A172 (cell line): ENCODE results near the gene BCL2L1. TPM values are rescaled to one million over a fixed set of nuclear protein-coding genes. Genes with fewer than 3 reads are reported as not detected.

Experiments
- DNase-seq: peaks from one replicate; pipeline ENCODE4 v3.0.0-alpha.2; 2015; ENCODE audit warnings: low spot score
- total RNA-seq: library from RNA; depleted of rRNA; stranded (reverse); fragments of >200 nt; shearing (Covaris generic); gene quantifications from 2 replicates; pipeline ENCODE4 v1.2.3, GENCODE V29; 2014

BCL2L1 gene
- total RNA-seq, 1 experiment from 2014 or later = 202 TPM

- peak; percentile 59 for DNase-seq
These were observed 28.5 kb downstream of the BCL2L1 start for GRCh38 chr20:31693987-31694661.

GRCh38 chr20:31693402-31693801, 29.3 kb downstream of the BCL2L1 start:
- DNase-seq = no peak

- peak; percentile 57 for DNase-seq
These were observed 30.9 kb downstream of the BCL2L1 start for GRCh38 chr20:31691646-31692275.

- no peak for DNase-seq
These were observed 32.5 kb downstream of the BCL2L1 start for GRCh38 chr20:31690124-31690666.

- no peak for DNase-seq
These were observed 33.5 kb downstream of the BCL2L1 start for GRCh38 chr20:31689141-31689540.

GRCh38 chr20:31687777-31688176, 34.9 kb downstream of the BCL2L1 start:
- DNase-seq = no peak

- no peak for DNase-seq
These were observed 36.6 kb downstream of the BCL2L1 start for GRCh38 chr20:31685853-31686643.

- no peak for DNase-seq
These were observed 38.3 kb downstream of the BCL2L1 start for GRCh38 chr20:31684153-31685015.

- DNase-seq = no peak
These were observed 39.7 kb downstream of the BCL2L1 start for GRCh38 chr20:31682927-31683326.

GRCh38 chr20:31682352-31682751, 40.3 kb downstream of the BCL2L1 start:
- DNase-seq = no peak

- DNase-seq = no peak
These were observed 40.9 kb downstream of the BCL2L1 start for GRCh38 chr20:31681769-31682168.

- DNase-seq = peak; percentile 52
These were observed 41.4 kb downstream of the BCL2L1 start for GRCh38 chr20:31681128-31681727.

- no peak for DNase-seq
These were observed 42.2 kb downstream of the BCL2L1 start for GRCh38 chr20:31680286-31681127.

- no peak for DNase-seq
These were observed 43.0 kb downstream of the BCL2L1 start for GRCh38 chr20:31679357-31680285.

GRCh38 chr20:31678389-31679356, 44.0 kb downstream of the BCL2L1 start:
- DNase-seq = peak; percentile 80

GRCh38 chr20:31677553-31678260, 45.0 kb downstream of the BCL2L1 start:
- no peak for DNase-seq

- DNase-seq = no peak
These were observed 46.1 kb downstream of the BCL2L1 start for GRCh38 chr20:31676609-31676989.
